Adrenal gland (tissue), 5 donors: ENCODE data around the gene PRR15.

Experiments
- CTCF ChIP-seq, 6 experiments: fragments of 450-650 bp in 4 of 6; fragments of 200-600 bp in 2 of 6; sonication (generic) in 1 of 6; IDR thresholded peaks; 1 replicate in 5 of 6; 2 replicates in 1 of 6; pipeline versions ENCODE4 v1.5.1 to v1.8.0; 2016 to 2021; ENCODE audit warnings: antibody characterized with exemption in 6 of 6, mild to moderate bottlenecking in 2 of 6, moderate library complexity in 1 of 6
- POLR2A ChIP-seq, 2 donors: fragments of 450-650 bp; IDR thresholded peaks; one replicate each; pipeline ENCODE4 v1.6.1; 2017; ENCODE audit warnings: antibody characterized with exemption in 2 of 2, mild to moderate bottlenecking in 2 of 2, moderate library complexity in 1 of 2
- donor health status: DM: no; HTN: no; CAD: no.

- no peak for TF ChIP-seq POLR2A (IDR thresholded peaks at IDR 0.05)
- TF ChIP-seq CTCF (IDR thresholded peaks at IDR 0.05), result no peak
These were observed 8.6 kb upstream of the PRR15 start for GRCh38 chr7:29555061-29555460.
